Mesenchymal stem cell (in vitro differentiated cells and primary cell): Measurements from ENCODE around the gene SRGAP1.
A peak's percentile ranks its signal among the peaks of the same experiment; 100 is the strongest.

Experiments
- DNase-seq: peaks from one replicate; pipeline ENCODE4 v3.0.0-alpha.2; 2013
- H2AFZ ChIP-seq: one replicate; pipeline ENCODE4 v1.6.1; 2013; ENCODE audit warnings: low read depth, mild to moderate bottlenecking, control low read depth, inconsistent platforms, low read length, moderate library complexity
- H2AK5ac ChIP-seq: 2 replicates; pipeline ENCODE4 v1.6.1; 2013; ENCODE audit warnings: low read length, moderate library complexity, mild to moderate bottlenecking, inconsistent platforms; ENCODE audit not compliant: severe bottlenecking
- H2BK120ac ChIP-seq: one replicate; pipeline ENCODE4 v1.6.1; 2013; ENCODE audit warnings: low read depth, mild to moderate bottlenecking, inconsistent platforms, low read length, moderate library complexity
- H2BK12ac ChIP-seq, 2 experiments: one replicate each; pipeline ENCODE4 v1.6.1; 2013; ENCODE audit warnings: inconsistent platforms in 2 of 2, low read length in 2 of 2, mild to moderate bottlenecking in 2 of 2, moderate library complexity in 2 of 2, control low read depth in 1 of 2
- H2BK15ac ChIP-seq: one replicate; pipeline ENCODE4 v1.6.1; 2013; ENCODE audit warnings: mild to moderate bottlenecking, low read depth, inconsistent platforms; ENCODE audit not compliant: poor library complexity, severe bottlenecking
- H2BK5ac ChIP-seq: 2 replicates; pipeline ENCODE4 v1.6.1; 2013; ENCODE audit warnings: low read depth, mild to moderate bottlenecking, low read length, control low read depth, inconsistent platforms; ENCODE audit not compliant: poor library complexity, severe bottlenecking
- H3K14ac ChIP-seq, 2 experiments: one replicate each; pipeline ENCODE4 v1.6.1; 2013; ENCODE audit warnings: inconsistent platforms in 2 of 2, low read length in 2 of 2, control low read depth in 1 of 2, mild to moderate bottlenecking in 1 of 2, moderate library complexity in 1 of 2
- H3K18ac ChIP-seq, 2 experiments: one replicate each; pipeline ENCODE4 v1.6.1; 2013; ENCODE audit warnings: inconsistent platforms in 2 of 2, low read length in 2 of 2, control low read depth in 1 of 2, low read depth in 1 of 2, mild to moderate bottlenecking in 1 of 2
- H3K23ac ChIP-seq, 2 experiments: one replicate each; pipeline ENCODE4 v1.6.1; 2013; ENCODE audit warnings: inconsistent platforms in 2 of 2, low read length in 2 of 2, mild to moderate bottlenecking in 2 of 2, moderate library complexity in 2 of 2, control low read depth in 1 of 2
- H3K27ac ChIP-seq: 2 replicates; pipeline ENCODE4 v1.5.1; 2013; ENCODE audit warnings: mild to moderate bottlenecking, moderate library complexity, low read length, control low read depth, inconsistent platforms; ENCODE audit not compliant: poor library complexity, severe bottlenecking
- H3K27me3 ChIP-seq, 2 experiments: 2 replicates each; pipeline versions ENCODE4 v1.6.1 to v1.7.0; 2013; ENCODE audit warnings: low read length in 2 of 2, mild to moderate bottlenecking in 2 of 2, moderate library complexity in 2 of 2, control low read depth in 1 of 2, inconsistent platforms in 1 of 2; ENCODE audit not compliant: control insufficient read depth in 1 of 2, insufficient read depth in 1 of 2
- H3K36me3 ChIP-seq, 2 experiments: 2 replicates each; pipeline versions ENCODE4 v1.6.1 to v1.7.0; 2013; ENCODE audit warnings: low read length in 2 of 2, control low read depth in 1 of 2, inconsistent platforms in 1 of 2, low read depth in 1 of 2, mild to moderate bottlenecking in 1 of 2; ENCODE audit not compliant: insufficient read depth in 2 of 2, control insufficient read depth in 1 of 2
- H3K4ac ChIP-seq, 2 experiments: one replicate each; pipeline ENCODE4 v1.6.1; 2013; ENCODE audit warnings: inconsistent platforms in 2 of 2, low read length in 2 of 2, mild to moderate bottlenecking in 2 of 2, moderate library complexity in 2 of 2, control low read depth in 1 of 2, low read depth in 1 of 2
- H3K4me1 ChIP-seq: 2 replicates; pipeline ENCODE4 v1.6.1; 2013; ENCODE audit warnings: low read depth, low read length, control low read depth; ENCODE audit not compliant: control insufficient read depth, insufficient read depth
- H3K4me2 ChIP-seq: 2 replicates; pipeline ENCODE4 v1.6.1; 2013; ENCODE audit warnings: low read length, mild to moderate bottlenecking, inconsistent platforms; ENCODE audit not compliant: poor library complexity, severe bottlenecking
- H3K4me3 ChIP-seq, 2 experiments: 2 replicates each; pipeline versions ENCODE4 v1.5.1 to v1.7.0; 2013; ENCODE audit warnings: low read length in 2 of 2, mild to moderate bottlenecking in 2 of 2, control low read depth in 1 of 2, low read depth in 1 of 2; ENCODE audit not compliant: insufficient read depth in 1 of 2
- H3K79me1 ChIP-seq: replicated peaks from 2 replicates; pipeline ENCODE4 v1.6.1; 2013; ENCODE audit warnings: mild to moderate bottlenecking, control low read depth, low read length, inconsistent platforms; ENCODE audit not compliant: poor library complexity, severe bottlenecking
- H3K9ac ChIP-seq: 2 replicates; pipeline ENCODE4 v1.7.0; 2013; ENCODE audit warnings: mild to moderate bottlenecking, low read length, moderate library complexity
- H3K9me3 ChIP-seq: 2 replicates; pipeline ENCODE4 v1.7.0; 2013; ENCODE audit warnings: mild to moderate bottlenecking, low read length; ENCODE audit not compliant: control insufficient read depth
- H4K8ac ChIP-seq: one replicate; pipeline ENCODE4 v1.6.1; 2013; ENCODE audit warnings: inconsistent platforms, mild to moderate bottlenecking, low read length, moderate library complexity
- H4K91ac ChIP-seq: one replicate; pipeline ENCODE4 v1.6.1; 2013; ENCODE audit warnings: mild to moderate bottlenecking, low read length, inconsistent platforms
- WGBS: methylation state at CpG from one replicate; pipeline ENCODE4 v1.1.7; 2013; ENCODE audit warnings: mixed read lengths; 5-methylcytosine and 5-hydroxymethylcytosine counted together

The SRGAP1 gene

DNA sequence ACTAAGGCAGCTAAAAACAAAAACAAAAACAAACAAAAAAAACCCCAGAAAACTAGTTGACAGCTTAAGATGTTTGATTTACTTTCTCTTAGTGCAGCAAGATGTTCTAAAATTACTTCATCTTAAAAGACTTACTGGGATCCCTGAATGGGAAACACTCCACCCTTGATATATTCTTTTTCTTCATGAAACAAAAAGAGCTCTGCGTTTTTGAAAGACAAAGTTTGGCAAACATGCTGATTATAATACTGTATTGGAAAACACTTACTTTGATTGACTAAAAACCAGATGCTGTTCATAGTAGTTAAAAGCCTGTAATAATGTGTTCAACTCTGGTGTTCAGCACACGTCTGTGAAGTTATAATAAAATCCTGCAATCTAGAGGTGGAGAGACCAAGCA, 136.8 kb downstream of the SRGAP1 start:
- Histone ChIP-seq H3K4me1 (peaks cover 5% of the 10 kb centered on the region), H3K4me2 (no peak overlapping the region), H3K4me3 (no peak overlapping the region), H3K23ac (no peak overlapping the region), H3K27me3 (no peaks in the 10 kb centered on the region), H2BK12ac (no peak overlapping the region), H2AK5ac (no peak overlapping the region), H3K9me3 (no peaks in the 10 kb centered on the region), H3K18ac (no peak overlapping the region), H3K9ac (peak overlapping the region; percentile 51), H3K36me3 (peaks cover 9 to 35% of the 10 kb centered on the region in 2 experiments), H2BK5ac (no peak overlapping the region), H3K14ac (no peak overlapping the region), H2BK15ac (no peak overlapping the region), H3K4ac (no peak overlapping the region), H2BK120ac (no peak overlapping the region), H4K91ac (no peak overlapping the region), H4K8ac (no peak overlapping the region), H2AFZ (no peak overlapping the region), H3K27ac (no peak overlapping the region), H3K79me1 (peaks cover 18% of the 10 kb centered on the region)
- 86% methylated on average over 1 of the region's 2 CpGs for WGBS
- DNase-seq: no peak

DNA sequence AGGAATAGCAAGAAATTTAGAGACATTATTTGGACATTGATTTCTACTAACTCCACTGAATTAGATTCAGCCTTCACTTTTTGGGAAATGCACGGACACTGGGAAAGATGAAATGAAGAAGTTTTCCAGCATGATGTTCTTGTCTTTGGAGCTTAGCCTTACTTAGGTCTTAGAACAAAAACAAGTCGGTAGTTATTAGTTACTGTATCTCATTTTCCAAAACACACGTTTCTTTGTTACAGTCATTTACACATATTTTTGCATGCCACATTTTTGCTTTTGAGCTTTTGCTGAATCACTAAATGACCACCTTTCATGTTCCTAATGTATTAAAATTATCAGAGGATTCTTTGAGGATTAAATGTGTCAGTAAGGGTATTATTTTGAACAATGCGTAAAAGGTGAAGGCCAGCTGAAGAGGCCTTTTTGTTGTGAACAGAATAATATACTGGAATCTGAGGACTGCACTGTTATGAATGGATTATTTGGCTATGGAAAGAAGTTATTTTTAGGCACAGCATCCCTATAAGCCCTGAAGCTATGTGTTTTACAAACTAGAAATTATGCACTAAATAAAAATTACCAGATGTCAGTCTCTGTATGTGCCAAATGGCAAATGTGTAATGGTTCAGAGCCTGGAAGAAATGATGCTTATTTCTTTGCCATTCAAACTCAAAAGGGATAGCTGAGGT, 138.2 kb downstream of the SRGAP1 start:
- Histone ChIP-seq H3K9me3 (no peaks in the 10 kb centered on the region), H4K91ac (no peak overlapping the region), H2AFZ (no peak overlapping the region), H3K4me3 (no peak overlapping the region), H2BK120ac (no peak overlapping the region), H3K79me1 (peaks cover 15% of the 10 kb centered on the region), H3K23ac (no peak overlapping the region), H3K4me1 (peaks cover 5% of the 10 kb centered on the region), H3K36me3 (peaks cover 9 to 43% of the 10 kb centered on the region in 2 experiments), H2BK12ac (no peak overlapping the region), H4K8ac (no peak overlapping the region), H2BK5ac (no peak overlapping the region), H3K14ac (no peak overlapping the region), H3K18ac (no peak overlapping the region), H3K4me2 (no peak overlapping the region), H3K27me3 (no peaks in the 10 kb centered on the region), H3K9ac (peak overlapping the region; percentile 37), H3K27ac (no peak overlapping the region), H2BK15ac (no peak overlapping the region), H3K4ac (no peak overlapping the region), H2AK5ac (no peak overlapping the region)
- no peak for DNase-seq
- 100% methylated on average over 3 of the region's 4 CpGs for WGBS

DNA sequence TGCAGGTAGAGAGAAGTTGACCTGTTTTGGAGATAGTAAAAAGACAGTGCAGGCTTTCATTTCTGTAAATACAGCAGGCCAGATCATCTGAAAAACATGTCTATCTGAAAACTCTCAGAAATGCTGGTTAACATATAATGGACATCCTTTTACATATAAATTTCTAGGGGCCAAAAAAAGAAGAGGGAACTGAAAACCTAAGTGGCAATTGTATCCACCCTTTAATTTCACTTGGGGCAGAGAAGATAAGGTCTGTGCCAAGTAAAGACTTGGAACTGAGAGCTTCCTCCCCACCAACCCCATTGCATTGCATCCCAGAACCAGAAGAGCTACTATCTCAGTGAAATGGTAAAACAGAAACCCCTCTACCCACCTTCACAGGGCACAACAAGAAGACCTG, 141.0 kb downstream of the SRGAP1 start:
- H3K27me3 ChIP-seq: no peaks in the 10 kb centered on the region
- H3K4me3 ChIP-seq: no peak overlapping the region
- no peak overlapping the region for H2BK120ac ChIP-seq
- no peak overlapping the region for H3K4ac ChIP-seq
- H3K79me1 ChIP-seq: peaks cover 12% of the 10 kb centered on the region
- peaks cover 5 to 58% of the 10 kb centered on the region in 2 experiments for H3K36me3 ChIP-seq
- H2BK5ac ChIP-seq: no peak overlapping the region
- no peak overlapping the region for H2AFZ ChIP-seq
- H3K27ac ChIP-seq: no peak overlapping the region
- H3K4me2 ChIP-seq: no peak overlapping the region
- H3K18ac ChIP-seq: no peak overlapping the region
- H3K23ac ChIP-seq: no peak overlapping the region
- H4K91ac ChIP-seq: no peak overlapping the region
- H2BK15ac ChIP-seq: no peak overlapping the region
- no peaks in the 10 kb centered on the region for H3K9me3 ChIP-seq
- no peak overlapping the region for H3K14ac ChIP-seq
- no peak overlapping the region for H2AK5ac ChIP-seq
- H3K4me1 ChIP-seq: peaks cover 6% of the 10 kb centered on the region
- H3K9ac ChIP-seq: no peak overlapping the region
- no peak for DNase-seq
- H4K8ac ChIP-seq: no peak overlapping the region
- no peak overlapping the region for H2BK12ac ChIP-seq

DNA sequence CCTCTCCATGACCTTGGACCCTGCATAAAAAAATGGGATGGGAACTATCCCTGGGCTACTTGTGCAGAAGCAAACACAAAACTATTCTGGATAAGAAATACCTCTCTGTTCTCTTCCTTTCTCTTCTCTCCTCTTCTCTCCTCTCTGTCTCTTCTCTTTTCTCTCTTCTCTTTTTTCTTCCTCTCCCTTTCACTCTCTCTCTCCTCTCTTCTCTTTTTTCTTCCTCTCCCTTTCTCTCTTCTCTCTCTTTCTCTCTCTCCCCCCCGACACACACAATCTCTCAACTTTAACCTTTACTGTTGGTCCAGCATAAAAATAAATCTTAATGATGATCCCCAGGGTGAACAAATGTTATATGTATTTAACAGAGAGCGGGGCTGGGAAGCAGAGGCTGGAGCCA, 141.4 kb downstream of the SRGAP1 start:
- H3K27me3 ChIP-seq: no peaks in the 10 kb centered on the region
- H3K9me3 ChIP-seq: no peaks in the 10 kb centered on the region
- H2AFZ ChIP-seq: no peak overlapping the region
- H3K4me2 ChIP-seq: no peak overlapping the region
- WGBS: 100% methylated on average over 1 of the region's 2 CpGs
- H4K8ac ChIP-seq: no peak overlapping the region
- no peak overlapping the region for H2AK5ac ChIP-seq
- no peak overlapping the region for H3K18ac ChIP-seq
- H3K27ac ChIP-seq: no peak overlapping the region
- H3K23ac ChIP-seq: no peak overlapping the region
- H2BK15ac ChIP-seq: no peak overlapping the region
- H2BK120ac ChIP-seq: no peak overlapping the region
- H3K4me1 ChIP-seq: peaks cover 6% of the 10 kb centered on the region
- no peak overlapping the region for H4K91ac ChIP-seq
- no peak overlapping the region for H3K4ac ChIP-seq
- H2BK5ac ChIP-seq: no peak overlapping the region
- peaks cover 5 to 63% of the 10 kb centered on the region in 2 experiments for H3K36me3 ChIP-seq
- no peak for DNase-seq
- no peak overlapping the region for H3K14ac ChIP-seq
- H3K9ac ChIP-seq: no peak overlapping the region
- H3K4me3 ChIP-seq: no peak overlapping the region
- H2BK12ac ChIP-seq: no peak overlapping the region
- H3K79me1 ChIP-seq: peaks cover 12% of the 10 kb centered on the region
